K562 (cell line): Measurements from ENCODE around the gene UNC5C. TPM values are rescaled to one million over a fixed set of nuclear protein-coding genes. Genes with fewer than 3 reads are reported as not detected.

Experiments
- ATAC-seq: fragments of 200-7000 bp; cut with Tn5 transposase; 3 replicates; pipeline ENCODE4 v1.9.1; 2020; ENCODE audit warnings: moderate library complexity
- BruUV-seq: library from RNA; stranded (reverse); fragments of 400-500 nt; replicated peaks from 2 replicates; lab custom pipeline; 2021; lab: Mats Ljungman, UMichigan
- CTCF ChIA-PET: fragments of 300-600 bp; formaldehyde crosslinking; extraction: SDS; loops from one replicate; lab custom pipeline; 2021; ENCODE audit warnings: low intra/inter-chr PET ratio; lab: Yijun Ruan, JAX
- POLR2A ChIA-PET: fragments of 300-600, 350-650 bp; sonication (Branson Sonifier 250); formaldehyde crosslinking; extraction: SDS; loops from one replicate; lab custom pipeline; 2021; ENCODE audit warnings: antibody characterized with exemption, inconsistent platforms; lab: Yijun Ruan, JAX
- DNase-seq, 4 experiments: peaks; one replicate each; pipeline versions ENCODE4 v3.0.0 to v3.0.0-alpha.2; 2011 to 2018; ENCODE audit warnings: low spot score in 3 of 4, mixed read lengths in 3 of 4; ENCODE audit errors: extremely low read depth in 1 of 4
- FAIRE-seq: peaks from 2 replicates; lab custom pipeline; 2011; peaks lifted over from hg19 to GRCh38; lab: Jason Lieb, UNC
- H2AFZ ChIP-seq: 2 replicates; pipeline ENCODE4 v1.6.0; 2011; ENCODE audit warnings: low read depth, low read length, control low read depth, inconsistent platforms
- H3K27ac ChIP-seq: fragments of 200-600 bp; 3 replicates; pipeline ENCODE4 v1.8.0; 2011; ENCODE audit warnings: low read depth, mild to moderate bottlenecking, control low read depth, inconsistent platforms, low read length, moderate library complexity, mixed read lengths; ENCODE audit errors: extremely low read depth
- H3K27me3 ChIP-seq, 2 experiments: fragments of 300-600 bp in 1 of 2; 2 replicates in 1 of 2; 3 replicates in 1 of 2; pipeline versions ENCODE4 v1.6.0 to v1.8.0; 2011; ENCODE audit warnings: inconsistent platforms in 2 of 2, low read length in 2 of 2, mild to moderate bottlenecking in 1 of 2, mixed read lengths in 1 of 2, moderate library complexity in 1 of 2; ENCODE audit not compliant: control insufficient read depth in 2 of 2, insufficient read depth in 2 of 2
- H3K36me3 ChIP-seq: fragments of 300-600 bp; 3 replicates; pipeline ENCODE4 v1.8.0; 2011; ENCODE audit warnings: mild to moderate bottlenecking, low read length, inconsistent platforms; ENCODE audit not compliant: control insufficient read depth, insufficient read depth
- H3K4me1 ChIP-seq, 2 experiments: fragments of 200-600 bp in 1 of 2; replicated peaks in 1 of 2; 2 replicates in 1 of 2; 3 replicates in 1 of 2; pipeline versions ENCODE4 v1.5.1 to v1.8.0; 2011; ENCODE audit warnings: inconsistent platforms in 2 of 2, low read length in 2 of 2, mild to moderate bottlenecking in 1 of 2, mixed read lengths in 1 of 2, moderate library complexity in 1 of 2; ENCODE audit not compliant: control insufficient read depth in 2 of 2, insufficient read depth in 2 of 2
- H3K4me2 ChIP-seq: 2 replicates; pipeline ENCODE4 v1.6.1; 2011; ENCODE audit warnings: low read length, control low read depth, inconsistent platforms, mixed read lengths; ENCODE audit not compliant: insufficient read depth
- H3K4me3 ChIP-seq: fragments of 200-600 bp; sonication (generic), shearing (Covaris generic); 2 replicates; pipeline ENCODE4 v1.5.1; 2016; ENCODE audit warnings: control low read depth, inconsistent platforms
- H3K79me2 ChIP-seq: fragments of 200-600 bp; 3 replicates; pipeline ENCODE4 v1.8.0; 2011; ENCODE audit warnings: low read length, inconsistent platforms; ENCODE audit not compliant: control insufficient read depth, insufficient read depth
- H3K9ac ChIP-seq, 2 experiments: 2 replicates each; pipeline versions ENCODE4 v1.6.0 to v1.6.1; 2011; ENCODE audit warnings: low read depth in 2 of 2, low read length in 2 of 2, control low read depth in 1 of 2, inconsistent platforms in 1 of 2, mild to moderate bottlenecking in 1 of 2, mixed read lengths in 1 of 2; ENCODE audit not compliant: insufficient read depth in 1 of 2
- H3K9me1 ChIP-seq: one replicate; pipeline ENCODE4 v1.6.0; 2011; ENCODE audit warnings: inconsistent platforms, mild to moderate bottlenecking, low read length, moderate library complexity; ENCODE audit not compliant: control insufficient read depth, insufficient read depth
- H3K9me3 ChIP-seq: replicated peaks from 2 replicates; pipeline ENCODE4 v1.5.1; 2011; ENCODE audit warnings: low read depth, low read length, inconsistent platforms; ENCODE audit not compliant: control insufficient read depth, insufficient read depth
- H4K20me1 ChIP-seq: replicated peaks from 2 replicates; pipeline ENCODE4 v1.6.1; 2011; ENCODE audit warnings: low read length, inconsistent platforms, mixed read lengths; ENCODE audit not compliant: control insufficient read depth, insufficient read depth
- CBX3 ChIP-seq, 2 experiments: IDR thresholded peaks; 1 replicate in 1 of 2; 2 replicates in 1 of 2; pipeline ENCODE4 v1.6.1; 2012; ENCODE audit warnings: inconsistent platforms in 2 of 2, low read length in 2 of 2, borderline replicate concordance in 1 of 2, control low read depth in 1 of 2
- FUS ChIP-seq: fragments of 200-400 bp; formaldehyde crosslinking; optimal IDR thresholded peaks from 2 replicates; pipeline ENCODE3; 2017; ENCODE audit warnings: low read depth, low read length
- KAT2B ChIP-seq: IDR thresholded peaks from one replicate; pipeline ENCODE4 v1.6.1; 2012; ENCODE audit warnings: low read depth, mild to moderate bottlenecking, control low read depth, inconsistent platforms, low read length, moderate library complexity
- KHSRP ChIP-seq: fragments of 450-650 bp; IDR thresholded peaks from 2 replicates; pipeline ENCODE4 v1.6.1; 2017
- POLR2G ChIP-seq: fragments of 200-400 bp; formaldehyde crosslinking; IDR thresholded peaks from 2 replicates; pipeline ENCODE4 v1.6.1; 2017; ENCODE audit warnings: low read depth, mild to moderate bottlenecking, antibody characterized with exemption, low read length, moderate library complexity
- ZNF212 ChIP-seq: fragments of 450-650 bp; formaldehyde crosslinking; IDR thresholded peaks from 2 replicates; pipeline ENCODE4 v1.4.0; 2020; ENCODE audit warnings: mild to moderate bottlenecking
- ZNF217 ChIP-seq: sonication (generic); formaldehyde crosslinking; IDR thresholded peaks from 2 replicates; pipeline ENCODE4 v1.8.0; 2022; ENCODE audit warnings: mild to moderate bottlenecking, missing genetic modification reagents
- ZNF232 ChIP-seq: sonication (generic); formaldehyde crosslinking; IDR thresholded peaks from 2 replicates; pipeline ENCODE4 v1.8.0; 2022; ENCODE audit warnings: mild to moderate bottlenecking, missing genetic modification reagents
- WGBS: fragments of 100-300 bp; shearing (Covaris generic); methylation state at CpG from one replicate; pipeline ENCODE4 v1.1.6; 2016; ENCODE audit warnings: low coverage, mixed read lengths; ENCODE audit not compliant: insufficient coverage; ENCODE audit errors: missing lambda C conversion rate; 5-methylcytosine and 5-hydroxymethylcytosine counted together
- in situ Hi-C: fragments of 300-500 bp; cut with MboI; formaldehyde crosslinking; loops from 4 replicates; pipeline ENCODE4 v1.15.0; 2018; ENCODE audit warnings: inconsistent platforms, mixed read lengths
- intact Hi-C: fragments of 100-400 bp; cut with micrococcal nuclease; formaldehyde crosslinking; loops from 2 replicates; pipeline ENCODE4 v1.14.2; 2022
- polyA plus RNA-seq, 8 experiments: library from polyadenylated mRNA; depleted of rRNA in 4 of 8; stranded (reverse) in 5 of 8; unstranded in 3 of 8; fragments of >200 nt; fragmentation: Nextera tagmentation in 2 of 8; fragmentation: Illumina TruSeq in 1 of 8; extraction: Ambion mirVana in 2 of 8; extraction: Trizol in 1 of 8; gene quantifications; 2 replicates each; pipeline versions ENCODE4 v1.2.1 to v1.2.3, GENCODE V29; 2011 to 2014; ENCODE audit warnings: inconsistent platforms in 1 of 8, missing spikeins in 1 of 8
- total RNA-seq, 7 experiments: library from RNA; depleted of rRNA in 6 of 7; stranded (reverse); fragments of >200 nt in 6 of 7; fragmentation: Illumina TruSeq in 2 of 7; extraction: Trizol in 2 of 7; gene quantifications; 2 replicates each; pipeline versions ENCODE4 v1.2.1 to v1.2.3, GENCODE V29; 2011 to 2021; ENCODE audit warnings: low replicate concordance in 1 of 7
- TF ChIP-seq, protein P1 (sequence below): IDR thresholded peaks from 2 replicates; pipeline ENCODE4 v1.6.1; 2011; ENCODE audit warnings: borderline replicate concordance, low read depth, mild to moderate bottlenecking, moderate library complexity, low read length; ENCODE audit not compliant: insufficient read depth, poor library complexity, severe bottlenecking
- TF ChIP-seq, protein P2 (sequence below): sonication (generic); formaldehyde crosslinking; IDR thresholded peaks from 2 replicates; pipeline ENCODE4 v1.8.1; 2023; ENCODE audit warnings: missing genetic modification reagents, mild to moderate bottlenecking, borderline replicate concordance
- TF ChIP-seq, protein P3 (sequence below): fragments of 250-450 bp; sonication (Bioruptor Pico); IDR thresholded peaks from 2 replicates; pipeline ENCODE4 v1.4.0; 2020; ENCODE audit warnings: mild to moderate bottlenecking, moderate library complexity

The UNC5C gene
- total and polyA plus RNA-seq, 9 of the 15 experiments (the other 6 are each of a cell fraction or from before 2014, with no cell fraction given): under 0.01 to 0.10 (median 0.03) TPM; not detected in 1

DNA sequence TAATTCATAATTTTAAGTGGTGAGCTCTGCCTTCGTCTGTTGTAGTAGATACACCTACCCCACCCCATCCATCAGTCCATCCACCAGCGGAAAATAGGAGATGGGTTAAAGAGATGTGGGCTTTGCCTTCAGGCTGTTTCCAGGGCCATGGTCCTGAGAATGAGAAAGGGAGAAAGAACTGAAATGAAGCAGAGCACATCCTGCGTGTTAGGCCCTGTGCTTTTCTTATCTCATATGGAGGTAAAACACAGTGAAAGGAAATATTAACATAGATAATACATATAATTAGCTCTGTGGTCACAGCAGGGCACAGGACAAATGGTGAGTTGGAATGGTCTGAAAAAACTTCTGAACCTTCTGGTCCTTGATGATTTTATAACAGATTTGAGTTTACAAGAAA lies 397.5 kb downstream of the UNC5C start (continued):
- TF ChIP-seq, protein P1, sequence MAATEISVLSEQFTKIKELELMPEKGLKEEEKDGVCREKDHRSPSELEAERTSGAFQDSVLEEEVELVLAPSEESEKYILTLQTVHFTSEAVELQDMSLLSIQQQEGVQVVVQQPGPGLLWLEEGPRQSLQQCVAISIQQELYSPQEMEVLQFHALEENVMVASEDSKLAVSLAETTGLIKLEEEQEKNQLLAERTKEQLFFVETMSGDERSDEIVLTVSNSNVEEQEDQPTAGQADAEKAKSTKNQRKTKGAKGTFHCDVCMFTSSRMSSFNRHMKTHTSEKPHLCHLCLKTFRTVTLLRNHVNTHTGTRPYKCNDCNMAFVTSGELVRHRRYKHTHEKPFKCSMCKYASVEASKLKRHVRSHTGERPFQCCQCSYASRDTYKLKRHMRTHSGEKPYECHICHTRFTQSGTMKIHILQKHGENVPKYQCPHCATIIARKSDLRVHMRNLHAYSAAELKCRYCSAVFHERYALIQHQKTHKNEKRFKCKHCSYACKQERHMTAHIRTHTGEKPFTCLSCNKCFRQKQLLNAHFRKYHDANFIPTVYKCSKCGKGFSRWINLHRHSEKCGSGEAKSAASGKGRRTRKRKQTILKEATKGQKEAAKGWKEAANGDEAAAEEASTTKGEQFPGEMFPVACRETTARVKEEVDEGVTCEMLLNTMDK: no peak
- TF ChIP-seq CBX3 (IDR thresholded peaks at IDR 0.05; ENCODE audit: borderline replicate concordance in 1 of 2, low read length in 2 of 2): no peak
- TF ChIP-seq ZNF232: no peak
- no peak for TF ChIP-seq KAT2B
- TF ChIP-seq KHSRP: no peak
- no peak for TF ChIP-seq ZNF212 (CRISPR knock-in tag)

DNA sequence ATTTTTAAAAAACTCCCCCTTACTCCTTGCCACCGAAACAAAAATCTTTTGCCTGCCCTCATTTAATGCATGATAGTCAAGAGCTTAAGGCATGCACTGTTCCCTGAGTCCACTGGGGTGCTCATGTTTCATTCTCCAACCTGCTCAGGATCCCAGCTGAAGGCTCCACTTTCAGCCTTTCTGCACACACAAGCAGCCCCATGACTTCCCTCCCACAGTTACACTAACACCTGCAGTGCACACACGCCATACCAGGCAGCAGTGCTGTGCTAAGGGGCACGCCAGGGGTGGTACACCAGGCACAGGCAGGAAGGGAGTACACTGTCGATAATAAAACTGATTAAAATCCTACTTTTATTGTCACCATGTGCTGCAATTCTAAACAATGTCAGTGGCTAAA lies 405.8 kb downstream of the UNC5C start:
- in situ Hi-C loops: no loop called here
- 0% methylated on average over 4 of the region's 4 CpGs for WGBS
- BruUV-seq: no TSS peak
- TF ChIP-seq, protein P2, sequence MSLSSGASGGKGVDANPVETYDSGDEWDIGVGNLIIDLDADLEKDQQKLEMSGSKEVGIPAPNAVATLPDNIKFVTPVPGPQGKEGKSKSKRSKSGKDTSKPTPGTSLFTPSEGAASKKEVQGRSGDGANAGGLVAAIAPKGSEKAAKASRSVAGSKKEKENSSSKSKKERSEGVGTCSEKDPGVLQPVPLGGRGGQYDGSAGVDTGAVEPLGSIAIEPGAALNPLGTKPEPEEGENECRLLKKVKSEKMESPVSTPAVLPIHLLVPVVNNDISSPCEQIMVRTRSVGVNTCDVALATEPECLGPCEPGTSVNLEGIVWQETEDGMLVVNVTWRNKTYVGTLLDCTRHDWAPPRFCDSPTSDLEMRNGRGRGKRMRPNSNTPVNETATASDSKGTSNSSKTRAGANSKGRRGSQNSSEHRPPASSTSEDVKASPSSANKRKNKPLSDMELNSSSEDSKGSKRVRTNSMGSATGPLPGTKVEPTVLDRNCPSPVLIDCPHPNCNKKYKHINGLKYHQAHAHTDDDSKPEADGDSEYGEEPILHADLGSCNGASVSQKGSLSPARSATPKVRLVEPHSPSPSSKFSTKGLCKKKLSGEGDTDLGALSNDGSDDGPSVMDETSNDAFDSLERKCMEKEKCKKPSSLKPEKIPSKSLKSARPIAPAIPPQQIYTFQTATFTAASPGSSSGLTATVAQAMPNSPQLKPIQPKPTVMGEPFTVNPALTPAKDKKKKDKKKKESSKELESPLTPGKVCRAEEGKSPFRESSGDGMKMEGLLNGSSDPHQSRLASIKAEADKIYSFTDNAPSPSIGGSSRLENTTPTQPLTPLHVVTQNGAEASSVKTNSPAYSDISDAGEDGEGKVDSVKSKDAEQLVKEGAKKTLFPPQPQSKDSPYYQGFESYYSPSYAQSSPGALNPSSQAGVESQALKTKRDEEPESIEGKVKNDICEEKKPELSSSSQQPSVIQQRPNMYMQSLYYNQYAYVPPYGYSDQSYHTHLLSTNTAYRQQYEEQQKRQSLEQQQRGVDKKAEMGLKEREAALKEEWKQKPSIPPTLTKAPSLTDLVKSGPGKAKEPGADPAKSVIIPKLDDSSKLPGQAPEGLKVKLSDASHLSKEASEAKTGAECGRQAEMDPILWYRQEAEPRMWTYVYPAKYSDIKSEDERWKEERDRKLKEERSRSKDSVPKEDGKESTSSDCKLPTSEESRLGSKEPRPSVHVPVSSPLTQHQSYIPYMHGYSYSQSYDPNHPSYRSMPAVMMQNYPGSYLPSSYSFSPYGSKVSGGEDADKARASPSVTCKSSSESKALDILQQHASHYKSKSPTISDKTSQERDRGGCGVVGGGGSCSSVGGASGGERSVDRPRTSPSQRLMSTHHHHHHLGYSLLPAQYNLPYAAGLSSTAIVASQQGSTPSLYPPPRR (CRISPR knock-in tag): no peak
- TF ChIP-seq, protein P3, sequence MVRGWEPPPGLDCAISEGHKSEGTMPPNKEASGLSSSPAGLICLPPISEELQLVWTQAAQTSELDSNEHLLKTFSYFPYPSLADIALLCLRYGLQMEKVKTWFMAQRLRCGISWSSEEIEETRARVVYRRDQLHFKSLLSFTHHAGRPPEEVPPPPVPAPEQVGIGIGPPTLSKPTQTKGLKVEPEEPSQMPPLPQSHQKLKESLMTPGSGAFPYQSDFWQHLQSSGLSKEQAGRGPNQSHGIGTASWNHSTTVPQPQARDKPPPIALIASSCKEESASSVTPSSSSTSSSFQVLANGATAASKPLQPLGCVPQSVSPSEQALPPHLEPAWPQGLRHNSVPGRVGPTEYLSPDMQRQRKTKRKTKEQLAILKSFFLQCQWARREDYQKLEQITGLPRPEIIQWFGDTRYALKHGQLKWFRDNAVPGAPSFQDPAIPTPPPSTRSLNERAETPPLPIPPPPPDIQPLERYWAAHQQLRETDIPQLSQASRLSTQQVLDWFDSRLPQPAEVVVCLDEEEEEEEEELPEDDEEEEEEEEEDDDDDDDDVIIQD (CRISPR knock-in tag): no peak
- TF ChIP-seq ZNF217 (CRISPR knock-in tag) (no peak), POLR2G (no peak), FUS (no peak)

More for the DNA sequence above, 405.8 kb downstream of the UNC5C start:
- Histone ChIP-seq H3K79me2 (no peaks in the 10 kb centered on the region), H3K4me2 (no peak overlapping the region), H3K27ac (no peak overlapping the region), H3K9me1 (no peaks in the 10 kb centered on the region), H4K20me1 (no peaks in the 10 kb centered on the region), H3K27me3 (no peaks in the 10 kb centered on the region; a peak in 1 of 5 replicates), H3K36me3 (no peaks in the 10 kb centered on the region), H3K9me3 (no peaks in the 10 kb centered on the region), H3K4me1 (no peaks in the 10 kb centered on the region; a peak in 1 of 5 replicates), H2AFZ (no peak overlapping the region), H3K9ac (no peak overlapping the region), H3K4me3 (no peak overlapping the region)
- FAIRE-seq: no peak
- intact Hi-C loops: no loop called here
- DNase-seq: no peak
- CTCF ChIA-PET: no interaction called here
- ATAC-seq: no peak
- POLR2A ChIA-PET: no interaction called here
